OCI-M2 (cell line): ENCODE data around the gene OR52E1.

Source experiments
- DNase-seq: peaks from one replicate; lab custom pipeline; 2025; ENCODE audit not compliant: unreplicated experiment; lab: John Stamatoyannopoulos, UW

OR52E1 gene

DNA sequence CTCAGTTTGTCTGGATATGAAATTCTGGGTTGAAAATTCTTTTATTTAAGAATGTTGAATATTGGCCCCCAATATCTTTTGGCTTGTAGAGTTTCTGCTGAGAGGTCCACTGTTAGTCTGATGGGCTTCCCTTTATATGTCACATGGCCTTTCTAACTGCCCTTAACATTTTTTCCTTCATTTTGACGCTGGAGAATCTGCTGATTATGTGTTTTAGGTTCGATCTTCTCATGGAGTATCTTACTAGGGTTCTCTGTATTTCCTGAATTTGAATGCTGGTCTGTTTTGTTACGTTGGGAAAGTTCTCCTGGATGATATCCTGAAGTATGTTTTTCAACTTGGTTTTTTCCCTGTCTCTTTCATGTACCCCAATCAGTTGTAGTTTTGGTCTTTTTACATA, 46.0 kb downstream of the OR52E1 start:
- no peak for DNase-seq

DNA sequence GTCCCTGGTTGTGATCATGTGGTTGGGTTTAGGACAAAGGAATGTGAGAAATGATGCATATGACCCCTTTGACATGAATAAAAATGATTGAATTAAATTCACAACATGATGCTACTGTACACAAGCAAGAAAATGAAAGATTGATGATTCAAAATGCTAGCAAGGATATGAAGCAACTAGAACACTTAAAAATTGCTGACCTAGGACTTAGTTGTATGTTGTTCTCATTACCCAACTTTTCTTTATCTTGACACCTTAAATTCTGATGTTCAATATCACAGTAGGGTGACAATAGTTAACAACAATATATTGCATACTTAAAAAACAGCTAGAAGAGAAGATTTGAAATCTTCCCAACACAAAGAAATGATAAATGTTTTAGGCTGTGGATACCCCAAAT, 48.2 kb downstream of the OR52E1 start:
- no peak for DNase-seq

DNA sequence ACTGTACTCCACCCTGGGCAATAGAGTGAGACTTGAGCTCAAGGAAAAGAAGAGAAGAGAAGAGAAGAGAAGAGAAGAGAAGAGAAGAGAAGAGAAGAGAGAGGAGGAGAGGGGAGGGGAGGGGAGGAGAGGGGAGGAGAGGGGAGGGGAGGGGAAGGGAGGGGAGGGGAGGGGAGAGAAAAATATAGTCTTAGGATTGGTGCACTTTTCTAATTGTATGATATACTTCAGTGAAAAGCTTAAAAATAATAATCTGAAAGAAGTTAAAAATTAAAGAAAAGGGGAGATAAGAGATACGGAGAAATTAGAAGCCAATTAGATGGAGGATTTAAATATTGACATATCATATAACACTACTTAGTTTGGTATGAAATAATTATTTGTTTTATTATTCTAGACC, 49.5 kb downstream of the OR52E1 start:
- no peak for DNase-seq
